Peyer's patch (tissue), 4 donors: Measurements from ENCODE around the gene SCTR.

Experiments used
- CTCF ChIP-seq, 6 experiments: fragments of 450-650 bp in 4 of 6; fragments of 200-600 bp in 2 of 6; sonication (generic) in 1 of 6; IDR thresholded peaks; one replicate each; pipeline ENCODE4 v1.5.1; 2017 to 2019; ENCODE audit warnings: antibody characterized with exemption in 6 of 6, mild to moderate bottlenecking in 3 of 6, moderate library complexity in 1 of 6
- POLR2A ChIP-seq, 2 donors: fragments of 450-650 bp; IDR thresholded peaks; one replicate each; pipeline ENCODE4 v1.5.1; 2017; ENCODE audit warnings: antibody characterized with exemption in 2 of 2, mild to moderate bottlenecking in 2 of 2, moderate library complexity in 2 of 2

GRCh38 chr2:119495948-119496347 is 28.3 kb downstream of the SCTR start:
- no peak for TF ChIP-seq CTCF (IDR thresholded peaks at IDR 0.05)
- TF ChIP-seq POLR2A (IDR thresholded peaks at IDR 0.05), result no peak
